MCF 10A (cell line): Measurements from ENCODE around the gene SYNDIG1L. TPM values are rescaled to one million over a fixed set of nuclear protein-coding genes. Genes with fewer than 3 reads are reported as not detected.

ENCODE experiments used
- BruUV-seq: library from RNA; stranded (reverse); fragments of 400-500 nt; replicated peaks from 2 replicates; lab custom pipeline; 2021; lab: Mats Ljungman, UMichigan
- CTCF ChIA-PET: fragments of 300-600 bp; sonication (Branson Sonifier 250); formaldehyde crosslinking; extraction: SDS; loops from one replicate; lab custom pipeline; 2021; ENCODE audit warnings: antibody characterized with exemption, inconsistent platforms; lab: Yijun Ruan, JAX
- POLR2A ChIA-PET: fragments of 300-600, 350-650 bp; sonication (Branson Sonifier 250); formaldehyde crosslinking; extraction: SDS; loops from one replicate; lab custom pipeline; 2020; ENCODE audit warnings: antibody characterized with exemption, inconsistent platforms; lab: Yijun Ruan, JAX
- DNase-seq: peaks from one replicate; pipeline ENCODE4 v3.0.0-alpha.2; 2018; ENCODE audit not compliant: unreplicated experiment
- H3K27ac Mint-ChIP-seq: one replicate; pipeline ENCODE4 v1.8.0; 2022; ENCODE audit warnings: mild to moderate bottlenecking, low read depth, mixed read lengths; ENCODE audit not compliant: unreplicated experiment
- H3K27me3 Mint-ChIP-seq: one replicate; pipeline ENCODE4 v1.8.0; 2022; ENCODE audit warnings: mixed read lengths; ENCODE audit not compliant: insufficient read depth, unreplicated experiment
- H3K36me3 Mint-ChIP-seq: one replicate; pipeline ENCODE4 v1.8.0; 2022; ENCODE audit warnings: mild to moderate bottlenecking, moderate library complexity, mixed read lengths; ENCODE audit not compliant: insufficient read depth, unreplicated experiment
- H3K4me1 Mint-ChIP-seq: one replicate; pipeline ENCODE4 v1.8.0; 2022; ENCODE audit warnings: mixed read lengths; ENCODE audit not compliant: insufficient read depth, unreplicated experiment
- H3K4me3 Mint-ChIP-seq: one replicate; pipeline ENCODE4 v1.8.0; 2022; ENCODE audit warnings: mild to moderate bottlenecking, moderate library complexity, mixed read lengths; ENCODE audit not compliant: unreplicated experiment
- H3K9me3 Mint-ChIP-seq: one replicate; pipeline ENCODE4 v1.8.0; 2022; ENCODE audit warnings: mixed read lengths; ENCODE audit not compliant: unreplicated experiment
- intact Hi-C: fragments of 100-400 bp; cut with micrococcal nuclease; formaldehyde crosslinking; loops from 2 replicates; pipeline ENCODE4 v1.14.1; 2022
- total RNA-seq: library from RNA; stranded (reverse); gene quantifications from 2 replicates; pipeline ENCODE4 v1.2.3, GENCODE V29; 2022
- TF ChIP-seq, protein P1 (sequence below): fragments of 200-600 bp; IDR thresholded peaks from one replicate; pipeline ENCODE4 v1.8.0; 2022; ENCODE audit warnings: antibody characterized with exemption, mild to moderate bottlenecking; ENCODE audit not compliant: unreplicated experiment

The SYNDIG1L gene
- total RNA-seq, 1 experiment from 2014 or later: not detected

- no peak for DNase-seq
- BruUV-seq: no TSS peak
- Mint-ChIP-seq H3K4me1 (no peaks in the 10 kb centered on the region), H3K9me3 (no peaks in the 10 kb centered on the region), H3K36me3 (no peaks in the 10 kb centered on the region), H3K27ac (no peak overlapping the region), H3K27me3 (peaks cover 23% of the 10 kb centered on the region), H3K4me3 (no peak overlapping the region)
- TF ChIP-seq, protein P1, sequence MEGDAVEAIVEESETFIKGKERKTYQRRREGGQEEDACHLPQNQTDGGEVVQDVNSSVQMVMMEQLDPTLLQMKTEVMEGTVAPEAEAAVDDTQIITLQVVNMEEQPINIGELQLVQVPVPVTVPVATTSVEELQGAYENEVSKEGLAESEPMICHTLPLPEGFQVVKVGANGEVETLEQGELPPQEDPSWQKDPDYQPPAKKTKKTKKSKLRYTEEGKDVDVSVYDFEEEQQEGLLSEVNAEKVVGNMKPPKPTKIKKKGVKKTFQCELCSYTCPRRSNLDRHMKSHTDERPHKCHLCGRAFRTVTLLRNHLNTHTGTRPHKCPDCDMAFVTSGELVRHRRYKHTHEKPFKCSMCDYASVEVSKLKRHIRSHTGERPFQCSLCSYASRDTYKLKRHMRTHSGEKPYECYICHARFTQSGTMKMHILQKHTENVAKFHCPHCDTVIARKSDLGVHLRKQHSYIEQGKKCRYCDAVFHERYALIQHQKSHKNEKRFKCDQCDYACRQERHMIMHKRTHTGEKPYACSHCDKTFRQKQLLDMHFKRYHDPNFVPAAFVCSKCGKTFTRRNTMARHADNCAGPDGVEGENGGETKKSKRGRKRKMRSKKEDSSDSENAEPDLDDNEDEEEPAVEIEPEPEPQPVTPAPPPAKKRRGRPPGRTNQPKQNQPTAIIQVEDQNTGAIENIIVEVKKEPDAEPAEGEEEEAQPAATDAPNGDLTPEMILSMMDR: no peak
- POLR2A ChIA-PET: no interaction called here
- CTCF ChIA-PET: interaction anchor here (0.6 to 0.7 kb wide), 2 partner anchors 153 to 162 kb away, joined by 3 read pairs; no protein-coding TSS in a partner anchor
- intact Hi-C loops: no loop called here
Observed at GRCh38 chr14:74356892-74357575, 69.0 kb downstream of the SYNDIG1L start.

Other genes starting within 250 kb of the SYNDIG1L start
- not detected in 2 replicates for gene VSX2, start 186.8 kb downstream of the SYNDIG1L start, total RNA-seq
- 26.6 and 30.8 TPM in 2 replicates for gene ABCD4, start 123.3 kb downstream of the SYNDIG1L start, total RNA-seq
- gene VRTN, start 77.7 kb downstream of the SYNDIG1L start, total RNA-seq: not detected in 2 replicates
- 105 and 128 TPM in 2 replicates for gene NPC2, start 67.1 kb upstream of the SYNDIG1L start, total RNA-seq
- 13.9 and 21.1 TPM in 2 replicates for gene ISCA2, start 67.6 kb upstream of the SYNDIG1L start, total RNA-seq
- 9.1 and 16.8 TPM in 2 replicates for gene LTBP2, start 186.0 kb upstream of the SYNDIG1L start, total RNA-seq